ENCODE data around the gene DBNDD1. TPM values are rescaled to one million over a fixed set of nuclear protein-coding genes. Genes with fewer than 3 reads are reported as not detected.
"Not testable (repeated sequence)": the region's sequence is repeated elsewhere in the genome, so short reads cannot be mapped to it uniquely, and the experiment has no call there.

Gene DBNDD1
- total and polyA plus RNA-seq, 3 donors from 2014 or later = 2.3 to 5.1 (median 4.7) TPM

DNA sequence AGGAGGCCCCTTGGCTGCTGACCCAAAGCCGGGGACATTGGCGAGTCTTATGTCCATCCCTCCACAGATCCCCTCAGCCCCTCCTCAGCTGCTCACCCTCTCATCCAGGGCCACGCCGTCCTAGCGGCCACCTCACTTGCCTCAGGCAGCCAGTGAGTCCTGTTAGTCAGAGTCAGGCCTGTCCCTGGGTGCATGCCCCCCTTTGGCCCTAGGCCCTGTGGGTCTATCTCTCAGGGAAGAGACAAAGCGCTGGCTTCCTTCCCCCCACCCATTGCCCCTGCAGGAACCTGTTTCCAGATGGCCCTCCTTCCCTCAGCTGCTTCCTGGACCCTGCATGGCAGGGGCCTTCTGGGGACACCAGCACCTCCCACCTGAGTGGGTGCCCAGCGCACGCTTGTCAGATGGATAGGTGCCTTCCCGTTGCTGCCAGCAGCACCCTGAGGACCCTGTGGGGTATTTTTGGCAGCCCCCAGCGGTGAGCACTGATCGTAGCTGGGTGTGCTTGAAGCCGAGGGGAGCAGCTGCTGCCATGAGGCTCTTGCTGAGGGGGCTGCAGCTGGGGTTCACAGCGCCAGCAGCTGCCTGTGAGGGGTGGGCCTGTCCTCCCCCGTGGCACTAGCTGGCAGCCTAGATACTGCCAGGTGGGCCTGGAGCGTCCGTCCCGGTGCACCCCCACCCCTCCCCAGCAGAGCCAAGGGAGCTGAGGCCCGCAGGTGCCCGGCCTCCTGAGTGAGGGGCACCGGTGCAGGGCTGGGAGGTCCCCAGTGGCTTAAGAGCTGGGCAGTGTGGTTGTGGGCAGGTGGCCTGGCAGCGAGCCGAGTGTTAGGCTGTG, 8.4 kb downstream of the DBNDD1 start:
- WGBS, 2 donors = 90 to 91% methylated on average over 9 to 22 of the region's 22 CpGs
- Histone ChIP-seq H3K4me1 (no peaks in the 10 kb centered on the region), H3K9me3 (no peaks in the 10 kb centered on the region), H3K27ac (no peak overlapping the region), H3K4me3 (no peak overlapping the region), H3K36me3 (ENCODE audit: low read depth, missing control alignments) (no peaks in the 10 kb centered on the region), H3K27me3 (no peaks in the 10 kb centered on the region)
- intact Hi-C loops (cut with DNase I; ENCODE audit: low total_unique reads) = no loop called here
- no peak for DNase-seq
- TF ChIP-seq POLR2A (IDR thresholded peaks at IDR 0.05) = no peak
- TF ChIP-seq, protein P1, sequence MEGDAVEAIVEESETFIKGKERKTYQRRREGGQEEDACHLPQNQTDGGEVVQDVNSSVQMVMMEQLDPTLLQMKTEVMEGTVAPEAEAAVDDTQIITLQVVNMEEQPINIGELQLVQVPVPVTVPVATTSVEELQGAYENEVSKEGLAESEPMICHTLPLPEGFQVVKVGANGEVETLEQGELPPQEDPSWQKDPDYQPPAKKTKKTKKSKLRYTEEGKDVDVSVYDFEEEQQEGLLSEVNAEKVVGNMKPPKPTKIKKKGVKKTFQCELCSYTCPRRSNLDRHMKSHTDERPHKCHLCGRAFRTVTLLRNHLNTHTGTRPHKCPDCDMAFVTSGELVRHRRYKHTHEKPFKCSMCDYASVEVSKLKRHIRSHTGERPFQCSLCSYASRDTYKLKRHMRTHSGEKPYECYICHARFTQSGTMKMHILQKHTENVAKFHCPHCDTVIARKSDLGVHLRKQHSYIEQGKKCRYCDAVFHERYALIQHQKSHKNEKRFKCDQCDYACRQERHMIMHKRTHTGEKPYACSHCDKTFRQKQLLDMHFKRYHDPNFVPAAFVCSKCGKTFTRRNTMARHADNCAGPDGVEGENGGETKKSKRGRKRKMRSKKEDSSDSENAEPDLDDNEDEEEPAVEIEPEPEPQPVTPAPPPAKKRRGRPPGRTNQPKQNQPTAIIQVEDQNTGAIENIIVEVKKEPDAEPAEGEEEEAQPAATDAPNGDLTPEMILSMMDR (IDR thresholded peaks at IDR 0.05) = no peak

DNA sequence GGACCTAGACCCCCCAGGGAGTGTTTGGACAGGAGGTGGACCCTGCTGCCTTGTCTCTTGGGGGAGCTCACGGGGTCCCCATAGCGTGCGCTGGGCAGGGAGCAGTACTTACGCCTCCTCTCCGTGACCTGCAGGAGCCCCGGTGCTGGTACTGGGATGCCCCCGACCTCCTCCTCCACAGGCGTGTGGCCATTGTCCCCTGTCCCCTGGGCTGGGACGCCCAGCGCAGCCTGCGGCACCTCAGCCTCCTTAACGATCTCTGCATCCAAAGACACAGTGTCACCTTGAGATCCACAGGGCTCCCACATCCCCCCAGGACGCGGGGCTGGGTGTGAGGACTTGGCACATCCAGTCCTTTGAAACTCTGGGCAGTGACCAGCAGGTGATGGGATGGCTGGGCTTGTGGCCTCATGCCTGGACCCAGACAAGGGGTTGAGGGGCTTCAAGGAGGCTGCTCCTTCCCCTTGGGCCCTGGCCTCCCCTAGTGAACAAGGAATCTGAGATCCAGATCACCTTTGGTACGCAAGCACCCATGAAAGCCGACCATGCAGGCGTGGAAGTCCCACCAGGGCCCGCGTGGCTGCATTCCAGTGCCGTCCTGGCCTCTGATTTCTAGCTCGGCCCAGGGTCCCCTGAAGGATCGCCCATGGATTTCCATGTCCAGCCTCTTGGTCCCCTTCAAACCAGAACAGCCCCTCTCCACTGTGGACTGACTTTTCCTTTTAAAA, 9.9 kb downstream of the DBNDD1 start:
- Histone ChIP-seq H3K27ac (no peak overlapping the region), H3K9me3 (no peaks in the 10 kb centered on the region), H3K36me3 (ENCODE audit: low read depth, missing control alignments) (no peaks in the 10 kb centered on the region), H3K4me3 (no peak overlapping the region), H3K27me3 (no peaks in the 10 kb centered on the region), H3K4me1 (no peaks in the 10 kb centered on the region)
- TF ChIP-seq POLR2A (IDR thresholded peaks at IDR 0.05) = no peak
- TF ChIP-seq, protein P1 (IDR thresholded peaks at IDR 0.05) = no peak
- DNase-seq = no peak
- 92% methylated on average over 22 of the region's 22 CpGs for WGBS, 2 donors
- intact Hi-C loops (cut with DNase I; ENCODE audit: low total_unique reads) = no loop called here

DNA sequence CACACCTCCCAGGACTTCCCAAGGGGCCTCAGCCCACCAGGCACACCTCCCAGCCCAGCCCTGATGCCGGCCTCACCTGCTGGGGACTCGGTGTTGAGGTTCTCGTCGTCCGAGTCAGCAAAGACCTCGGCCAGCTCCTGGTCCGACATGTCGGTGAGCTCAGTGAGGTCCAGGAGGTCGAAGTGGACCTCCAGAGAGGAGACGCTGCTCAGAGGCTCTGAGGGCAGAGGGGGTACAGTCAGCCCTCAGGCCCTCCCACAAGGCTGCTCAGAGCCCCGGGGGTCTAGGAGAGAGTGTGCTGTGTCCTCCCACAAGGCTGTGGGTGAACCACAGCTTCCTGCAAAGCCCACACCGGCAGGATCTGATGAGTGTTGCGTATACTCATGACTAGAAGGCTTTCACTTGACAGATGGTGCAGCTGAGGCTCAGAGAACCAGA, 10.5 kb downstream of the DBNDD1 start:
- 80 to 83% methylated on average over 2 to 13 of the region's 13 CpGs for WGBS, 2 donors

DNA sequence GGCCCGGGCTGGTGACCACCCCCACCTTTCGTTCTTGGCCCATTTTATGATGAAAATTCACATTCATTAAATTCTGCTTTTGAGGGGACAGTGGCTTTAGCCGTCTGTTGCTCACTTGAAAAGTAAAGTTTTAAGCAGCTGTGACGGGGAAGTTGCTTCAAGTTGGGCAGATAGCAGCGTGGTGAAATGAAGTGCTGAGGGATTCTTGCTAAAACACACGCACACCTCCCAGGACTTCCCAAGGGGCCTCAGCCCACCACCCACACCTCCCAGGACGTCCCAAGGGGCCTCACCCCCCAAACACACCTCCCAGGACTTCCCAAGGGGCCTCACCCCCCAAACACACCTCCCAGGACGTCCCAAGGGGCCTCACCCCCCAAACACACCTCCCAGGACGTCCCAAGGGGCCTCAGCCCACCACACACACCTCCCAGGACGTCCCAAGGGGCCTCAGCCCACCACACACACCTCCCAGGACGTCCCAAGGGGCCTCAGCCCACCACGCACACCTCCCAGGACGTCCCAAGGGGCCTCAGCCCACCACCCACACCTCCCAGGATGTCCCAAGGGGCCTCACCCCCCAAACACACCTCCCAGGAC, 11.5 kb downstream of the DBNDD1 start:
- intact Hi-C loops (cut with DNase I; ENCODE audit: low total_unique reads); H3K36me3 ChIP-seq (ENCODE audit: low read depth, missing control alignments): not testable (repeated sequence)

More for the DNA sequence above, 10.5 kb downstream of the DBNDD1 start:
- H3K36me3 ChIP-seq (ENCODE audit: low read depth, missing control alignments) = no peaks in the 10 kb centered on the region
- no peak overlapping the region for H3K27ac ChIP-seq
- DNase-seq = no peak
- TF ChIP-seq, protein P1 (IDR thresholded peaks at IDR 0.05) = no peak
- TF ChIP-seq POLR2A (IDR thresholded peaks at IDR 0.05) = no peak
- H3K9me3 ChIP-seq = no peaks in the 10 kb centered on the region
- no peaks in the 10 kb centered on the region for H3K27me3 ChIP-seq
- no peak overlapping the region for H3K4me3 ChIP-seq
- intact Hi-C loops (cut with DNase I; ENCODE audit: low total_unique reads) = no loop called here
- H3K4me1 ChIP-seq = no peaks in the 10 kb centered on the region

DNA sequence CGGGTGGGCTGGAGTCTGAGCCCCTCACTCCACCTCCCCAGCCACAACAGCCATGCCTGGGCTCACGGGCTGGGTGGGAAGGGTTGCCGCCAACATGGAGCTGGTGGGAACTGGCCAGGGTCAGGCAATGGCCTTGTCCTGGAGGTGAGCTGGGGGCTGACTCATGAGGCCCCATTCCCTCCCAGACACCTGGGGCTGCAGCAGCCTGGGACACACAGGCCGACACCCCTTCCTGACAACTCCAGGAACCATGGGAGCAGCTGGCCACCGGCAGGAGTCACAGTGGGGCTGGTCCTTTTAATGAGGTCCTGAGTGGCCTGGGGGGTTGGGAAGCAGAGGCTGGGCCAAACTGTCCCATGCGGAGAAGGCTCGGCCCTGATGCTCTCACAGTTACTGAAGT, 12.2 kb downstream of the DBNDD1 start:
- WGBS, 2 donors = 74 to 91% methylated on average over 5 to 7 of the region's 7 CpGs
- Histone ChIP-seq H3K27ac (no peak overlapping the region), H3K36me3 (ENCODE audit: low read depth, missing control alignments) (no peaks in the 10 kb centered on the region), H3K4me3 (no peak overlapping the region), H3K4me1 (no peaks in the 10 kb centered on the region), H3K27me3 (no peaks in the 10 kb centered on the region), H3K9me3 (no peaks in the 10 kb centered on the region)
- intact Hi-C loops (cut with DNase I; ENCODE audit: low total_unique reads) = no loop called here
- no peak for DNase-seq
- TF ChIP-seq, protein P1 (IDR thresholded peaks at IDR 0.05) = no peak
- no peak for TF ChIP-seq POLR2A (IDR thresholded peaks at IDR 0.05)

More for the DNA sequence above, 11.5 kb downstream of the DBNDD1 start:
- not testable (repeated sequence) for H3K4me1 ChIP-seq, H3K27ac ChIP-seq, DNase-seq, H3K27me3 ChIP-seq, H3K9me3 ChIP-seq, H3K4me3 ChIP-seq
- 82 to 91% methylated on average over 11 to 13 of the region's 13 CpGs for WGBS, 2 donors
